HG02970 (cell line): Measurements from ENCODE around the gene TMEM140.

Experiments used
- ATAC-seq: cut with Tn5 transposase; IDR thresholded peaks from one replicate; pipeline ENCODE4 v1.9.1; 2021; ENCODE audit warnings: mild to moderate bottlenecking, moderate library complexity, moderate number of reproducible peaks; ENCODE audit not compliant: unreplicated experiment, low FRiP score

Gene TMEM140

GRCh38 chr7:135192914-135193536, 45.2 kb downstream of the TMEM140 start:
- ATAC-seq: no peak

GRCh38 chr7:135193615-135194081, 45.8 kb downstream of the TMEM140 start:
- ATAC-seq: no peak

- ATAC-seq: no peak
These were observed 46.7 kb downstream of the TMEM140 start for GRCh38 chr7:135194494-135195095.

- ATAC-seq: no peak
These were observed 47.3 kb downstream of the TMEM140 start for GRCh38 chr7:135195156-135195555.

GRCh38 chr7:135195968-135196629, 48.2 kb downstream of the TMEM140 start:
- no peak for ATAC-seq

- no peak for ATAC-seq
These were observed 49.5 kb downstream of the TMEM140 start for GRCh38 chr7:135197343-135197742.

GRCh38 chr7:135197906-135198655, 50.2 kb downstream of the TMEM140 start:
- no peak for ATAC-seq

- ATAC-seq: no peak
These were observed 51.6 kb downstream of the TMEM140 start for GRCh38 chr7:135199439-135199838.

GRCh38 chr7:135200821-135201331, 53.0 kb downstream of the TMEM140 start:
- ATAC-seq: no peak

GRCh38 chr7:135201350-135201749, 53.5 kb downstream of the TMEM140 start:
- no peak for ATAC-seq

- no peak for ATAC-seq
These were observed 56.5 kb downstream of the TMEM140 start for GRCh38 chr7:135204341-135204749.

- no peak for ATAC-seq
These were observed 57.0 kb downstream of the TMEM140 start for GRCh38 chr7:135204876-135205275.

- ATAC-seq: no peak
These were observed 58.0 kb downstream of the TMEM140 start for GRCh38 chr7:135205850-135206249.

GRCh38 chr7:135206941-135207391, 59.1 kb downstream of the TMEM140 start:
- no peak for ATAC-seq

- no peak for ATAC-seq
These were observed 59.7 kb downstream of the TMEM140 start for GRCh38 chr7:135207406-135208101.

GRCh38 chr7:135208102-135208793, 60.4 kb downstream of the TMEM140 start:
- ATAC-seq: no peak

- ATAC-seq: no peak
These were observed 61.5 kb downstream of the TMEM140 start for GRCh38 chr7:135209225-135209834.

GRCh38 chr7:135210888-135211178, 63.0 kb downstream of the TMEM140 start:
- no peak for ATAC-seq

GRCh38 chr7:135211179-135211945, 63.5 kb downstream of the TMEM140 start, which contains the start of gene WDR91:
Gene WDR91 (minus strand): TSS chr7:135211526. CDS start chr7:135211502, 24 bp downstream.
- ATAC-seq: peak; percentile 88
